Ovary (tissue), 9 donors: ENCODE data around the gene THADA. TPM values are rescaled to one million over a fixed set of nuclear protein-coding genes. Genes with fewer than 3 reads are reported as not detected.

Experiments
- DNase-seq, 5 donors: peaks; one replicate each; pipeline ENCODE4 v3.0.0-alpha.2; 2019 to 2020
- H3K27ac ChIP-seq, 2 donors: fragments of 200-600 bp; one replicate each; pipeline versions ENCODE4 v1.5.1 to v1.8.0; 2019 to 2022
- H3K27me3 ChIP-seq: fragments of 200-600 bp; one replicate; pipeline ENCODE4 v1.8.0; 2022
- H3K36me3 ChIP-seq: fragments of 200-600 bp; sonication (generic); one replicate; pipeline ENCODE4 v1.5.1; 2019
- H3K4me1 ChIP-seq: one replicate; pipeline ENCODE4 v1.8.1; 2013; ENCODE audit warnings: mild to moderate bottlenecking, moderate library complexity; ENCODE audit not compliant: insufficient read depth
- H3K4me3 ChIP-seq: fragments of 200-600 bp; sonication (generic); one replicate; pipeline ENCODE4 v1.5.1; 2017
- H3K9me3 ChIP-seq, 2 donors: fragments of 200-600 bp in 1 of 2; sonication (generic) in 1 of 2; one replicate each; pipeline versions ENCODE4 v1.5.1 to v1.8.1; 2013 to 2019; ENCODE audit warnings: mild to moderate bottlenecking in 1 of 2, moderate library complexity in 1 of 2
- EP300 ChIP-seq: sonication (generic); formaldehyde crosslinking; IDR thresholded peaks from one replicate; pipeline ENCODE4 v1.6.1; 2017; ENCODE audit warnings: antibody characterized with exemption
- POLR2A ChIP-seq: fragments of 450-650 bp; IDR thresholded peaks from one replicate; pipeline ENCODE4 v1.6.1; 2017; ENCODE audit warnings: antibody characterized with exemption, mild to moderate bottlenecking, moderate library complexity
- WGBS, 3 donors: extraction: QIAGEN DNeasy Blood & Tissue Kit in 1 of 3; methylation state at CpG; one replicate each; pipeline versions ENCODE4 v1.1.5 to v1.1.7; 2013 to 2017; 5-methylcytosine and 5-hydroxymethylcytosine counted together
- intact Hi-C, 4 donors: fragments of 100-400 bp; cut with DNase I; formaldehyde crosslinking; loops; one replicate each; pipeline versions ENCODE4 v1.11.0 to v1.15.1; 2022 to 2023
- polyA plus RNA-seq, 2 donors: library from polyadenylated mRNA; stranded (reverse); fragments of 200-250 nt in 1 of 2; fragments of 350-450 nt in 1 of 2; fragmentation: Illumina TruSeq in 1 of 2; extraction: RNeasy Lipid Tissue Mini Kit (QIAGEN cat#74804) in 1 of 2; gene quantifications; one replicate each; pipeline ENCODE4 v1.2.3, GENCODE V29; 2013 to 2014
- total RNA-seq, 7 donors: library from RNA; depleted of rRNA in 2 of 7; stranded (reverse); fragments of >200 nt in 2 of 7; fragmentation: NEBNext Ultra II Directional in 3 of 7; extraction: Animal tissue kit (Norgen Biotek cat#: 25700) in 3 of 7; gene quantifications; one replicate each; pipeline versions ENCODE4 v1.1.0 to v1.2.4, GENCODE V29; 2016 to 2023
- TF ChIP-seq, protein P1 (sequence below), 3 donors: fragments of 450-650 bp in 2 of 3; fragments of 200-600 bp in 1 of 3; IDR thresholded peaks; one replicate each; pipeline versions ENCODE4 v1.5.1 to v1.8.0; 2016 to 2022; ENCODE audit warnings: antibody characterized with exemption in 3 of 3, mild to moderate bottlenecking in 1 of 3
- donor health status: DM: no; HTN: no; CAD: no; lungs with moderate emphysema.
- donor health status: DM: no; HTN: no; CAD: no.
- donor health status: Bipolar disorder and iron deficiency.
- donor health status: DM: yes; HTN: yes; CAD: no.
- donor health status: DM: no; HTN: no; CAD: no.
- donor health status: DM: yes; HTN: yes; CAD: no.

Gene THADA
- total and polyA plus RNA-seq, 9 donors = 14.0 to 46.8 (median 28.6) TPM

DNA sequence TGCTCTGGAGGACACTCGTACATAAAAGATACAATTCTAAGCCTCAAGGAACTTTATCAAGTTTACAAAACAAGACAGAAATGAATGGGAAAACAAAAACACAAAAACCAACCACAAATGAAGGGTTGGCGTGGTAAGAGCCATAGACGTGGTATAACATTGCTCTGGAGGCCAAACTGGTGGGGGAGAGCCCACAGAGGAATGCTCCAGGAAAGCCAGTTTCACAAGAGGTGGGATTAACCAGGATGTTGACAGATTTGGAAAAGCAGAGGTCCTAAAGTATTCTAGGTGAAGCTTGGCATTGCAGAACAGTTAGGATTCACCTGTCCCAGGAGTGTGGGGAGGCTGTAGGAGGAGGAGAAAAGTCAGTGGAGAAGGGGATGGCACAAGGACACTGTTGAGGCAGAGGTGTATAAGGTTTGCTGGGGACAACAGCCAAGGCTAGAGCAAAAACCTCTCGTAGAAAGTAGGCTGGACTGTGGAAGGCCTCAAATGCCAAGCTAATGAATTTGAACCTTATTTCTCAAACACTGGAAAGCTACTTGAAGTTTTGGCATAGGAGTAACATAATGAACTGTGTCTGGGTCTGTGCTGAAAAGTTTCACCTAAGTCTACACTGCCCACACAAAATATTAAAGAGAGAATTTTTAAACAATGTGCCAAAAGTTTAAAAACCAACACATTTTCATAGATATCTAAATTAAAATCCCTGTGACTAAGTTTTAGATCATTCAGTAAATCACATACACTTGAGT is 135.1 kb downstream of the THADA start:
- H3K27ac ChIP-seq = peak overlapping the region in 1 of 2 donors; percentile 26
- H3K9me3 ChIP-seq = no peaks in the 10 kb centered on the region
- no peak for TF ChIP-seq POLR2A
- no peak for TF ChIP-seq EP300
- TF ChIP-seq, protein P1, sequence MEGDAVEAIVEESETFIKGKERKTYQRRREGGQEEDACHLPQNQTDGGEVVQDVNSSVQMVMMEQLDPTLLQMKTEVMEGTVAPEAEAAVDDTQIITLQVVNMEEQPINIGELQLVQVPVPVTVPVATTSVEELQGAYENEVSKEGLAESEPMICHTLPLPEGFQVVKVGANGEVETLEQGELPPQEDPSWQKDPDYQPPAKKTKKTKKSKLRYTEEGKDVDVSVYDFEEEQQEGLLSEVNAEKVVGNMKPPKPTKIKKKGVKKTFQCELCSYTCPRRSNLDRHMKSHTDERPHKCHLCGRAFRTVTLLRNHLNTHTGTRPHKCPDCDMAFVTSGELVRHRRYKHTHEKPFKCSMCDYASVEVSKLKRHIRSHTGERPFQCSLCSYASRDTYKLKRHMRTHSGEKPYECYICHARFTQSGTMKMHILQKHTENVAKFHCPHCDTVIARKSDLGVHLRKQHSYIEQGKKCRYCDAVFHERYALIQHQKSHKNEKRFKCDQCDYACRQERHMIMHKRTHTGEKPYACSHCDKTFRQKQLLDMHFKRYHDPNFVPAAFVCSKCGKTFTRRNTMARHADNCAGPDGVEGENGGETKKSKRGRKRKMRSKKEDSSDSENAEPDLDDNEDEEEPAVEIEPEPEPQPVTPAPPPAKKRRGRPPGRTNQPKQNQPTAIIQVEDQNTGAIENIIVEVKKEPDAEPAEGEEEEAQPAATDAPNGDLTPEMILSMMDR (IDR thresholded peaks at IDR 0.05) = no peak
- H3K36me3 ChIP-seq = no peaks in the 10 kb centered on the region
- no peak overlapping the region for H3K4me3 ChIP-seq
- no peak for DNase-seq
- peaks cover 20% of the 10 kb centered on the region for H3K4me1 ChIP-seq
- no peaks in the 10 kb centered on the region for H3K27me3 ChIP-seq
- WGBS, 3 donors = 72 to 74% (median 73%) methylated on average over 4 of the region's 4 CpGs
- intact Hi-C loops = loop anchor here in 1 of 4 donors (10.0 kb wide), 1 partner anchor 136 kb away; no protein-coding TSS in a partner anchor

DNA sequence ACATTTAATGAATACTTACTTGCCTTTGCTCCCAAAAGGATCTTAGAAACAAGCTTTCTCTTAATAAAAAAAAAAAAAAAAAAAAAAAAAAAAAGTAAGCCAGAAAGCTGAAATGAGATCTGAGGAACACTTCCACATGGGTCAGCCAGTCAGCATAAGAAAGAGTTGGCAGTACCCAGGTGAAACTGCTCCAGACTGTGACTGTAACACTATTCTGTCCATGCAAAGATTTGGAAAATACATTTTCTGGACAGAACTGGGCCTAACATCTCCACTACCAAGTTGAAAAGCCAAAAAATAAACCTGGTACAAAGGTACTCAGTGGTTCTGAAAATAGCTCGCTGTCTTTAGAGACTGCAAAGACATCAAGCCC is 135.7 kb downstream of the THADA start:
- Histone ChIP-seq H3K4me3 (no peak overlapping the region), H3K9me3 (no peaks in the 10 kb centered on the region), H3K4me1 (peaks cover 18% of the 10 kb centered on the region), H3K27ac (peak overlapping the region in 1 of 2 donors; percentile 26), H3K36me3 (no peaks in the 10 kb centered on the region), H3K27me3 (no peaks in the 10 kb centered on the region)
- WGBS, 3 donors = 97 to 100% (median 97%) methylated on average over 1 of the region's 1 CpG
- TF ChIP-seq, protein P1 (IDR thresholded peaks at IDR 0.05) = no peak
- TF ChIP-seq EP300 = no peak
- no peak for TF ChIP-seq POLR2A
- intact Hi-C loops = loop anchor here in 1 of 4 donors (10.0 kb wide), 1 partner anchor 135 kb away; no protein-coding TSS in a partner anchor
- no peak for DNase-seq

DNA sequence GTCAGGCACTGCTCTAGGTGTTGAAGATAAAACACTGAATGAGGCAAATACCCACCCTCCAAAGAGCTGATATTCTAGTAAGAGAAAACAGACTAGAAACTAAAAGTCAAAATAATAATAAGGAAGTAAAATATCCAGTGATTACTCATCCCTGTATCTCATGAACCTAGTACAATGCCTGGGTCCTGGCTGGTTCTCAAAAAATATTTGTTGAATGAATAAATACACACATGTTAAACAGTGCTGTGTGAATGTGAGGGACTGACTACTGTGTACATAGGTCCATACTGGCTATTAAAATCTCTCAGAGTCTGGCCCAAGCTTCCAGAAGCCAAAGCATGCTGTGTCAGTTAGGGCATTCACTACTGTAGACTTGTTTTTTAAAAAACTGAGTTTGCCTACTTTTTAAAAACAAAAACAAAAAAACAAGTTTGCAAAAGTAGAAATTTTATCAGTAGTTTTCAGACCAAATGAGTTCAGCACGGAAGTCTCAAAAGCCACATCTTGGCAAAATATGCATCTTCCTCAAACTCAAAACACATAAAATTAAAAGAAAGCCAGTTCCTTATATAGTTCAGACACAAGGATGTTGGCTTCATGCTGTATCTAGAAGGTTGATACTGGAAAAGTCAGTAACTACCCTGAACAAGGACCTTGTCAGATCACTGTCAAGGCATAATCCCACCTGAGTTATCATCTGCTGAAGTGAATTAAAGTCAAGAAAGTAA is 136.2 kb downstream of the THADA start:
- 12 to 20% (median 16%) methylated on average over 1 of the region's 1 CpG for WGBS, 3 donors
- intact Hi-C loops = loop anchor here in 1 of 4 donors (10.0 kb wide), 1 partner anchor 135 kb away; no protein-coding TSS in a partner anchor
- H3K27ac ChIP-seq = peak overlapping the region in 1 of 2 donors; percentile 31
- H3K4me3 ChIP-seq = no peak overlapping the region
- DNase-seq = no peak
- TF ChIP-seq EP300 (no peak), POLR2A (no peak)
- TF ChIP-seq, protein P1 (IDR thresholded peaks at IDR 0.05) = no peak
- H3K27me3 ChIP-seq = no peaks in the 10 kb centered on the region
- H3K4me1 ChIP-seq = peaks cover 18% of the 10 kb centered on the region
- H3K36me3 ChIP-seq = no peaks in the 10 kb centered on the region
- no peaks in the 10 kb centered on the region for H3K9me3 ChIP-seq

DNA sequence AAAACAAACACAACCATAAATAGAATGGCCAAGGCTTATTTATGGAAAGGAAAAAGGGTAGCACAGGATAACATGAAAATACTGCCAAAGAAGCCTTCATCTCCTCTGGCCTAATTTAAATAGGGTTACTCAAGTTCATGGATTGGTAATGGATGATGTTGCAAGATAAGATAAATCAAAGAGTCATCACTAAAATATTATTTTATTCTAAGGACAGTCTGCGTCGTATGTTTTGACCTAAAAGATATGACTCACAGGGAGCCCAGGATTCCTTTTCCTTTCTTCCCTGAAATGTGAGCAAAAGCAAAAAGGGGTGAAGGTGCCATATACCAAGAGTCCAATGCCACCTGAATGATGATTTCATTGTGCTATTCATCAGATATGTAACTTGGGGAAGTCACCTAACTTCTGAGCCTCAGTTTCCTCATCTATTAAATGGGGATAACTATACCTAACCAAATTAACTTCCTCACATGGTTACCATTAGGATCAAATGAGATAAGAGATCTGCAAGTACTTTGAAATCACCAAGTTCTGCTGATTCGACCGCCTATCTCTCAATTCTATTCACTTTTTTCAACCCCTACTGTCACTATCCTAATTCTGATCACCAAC is 137.7 kb downstream of the THADA start:
- no peak for TF ChIP-seq EP300
- TF ChIP-seq, protein P1 (IDR thresholded peaks at IDR 0.05) = no peak
- intact Hi-C loops = no loop called here
- Histone ChIP-seq H3K9me3 (no peaks in the 10 kb centered on the region), H3K4me3 (no peak overlapping the region), H3K27ac (no peak overlapping the region), H3K36me3 (no peaks in the 10 kb centered on the region), H3K4me1 (peaks cover 16% of the 10 kb centered on the region), H3K27me3 (no peaks in the 10 kb centered on the region)
- no peak for DNase-seq
- 78 to 80% (median 80%) methylated on average over 4 of the region's 4 CpGs for WGBS, 3 donors
